HEK293 (cell line): ENCODE measurements around the gene PPARG.

Experiments used
- KLF8 ChIP-seq: fragments of 450-650 bp; formaldehyde crosslinking; IDR thresholded peaks from 2 replicates; pipeline ENCODE4 v1.5.1; 2016; ENCODE audit warnings: missing biosample characterization, missing genetic modification characterization
- SP2 ChIP-seq: fragments of 450-650 bp; formaldehyde crosslinking; IDR thresholded peaks from 2 replicates; pipeline ENCODE4 v1.5.1; 2016; ENCODE audit warnings: missing biosample characterization, missing genetic modification characterization
- ZBTB7A ChIP-seq: fragments of 450-650 bp; formaldehyde crosslinking; IDR thresholded peaks from 2 replicates; pipeline ENCODE4 v1.5.1; 2016; ENCODE audit warnings: low read depth, missing biosample characterization, missing genetic modification characterization
- ZNF121 ChIP-seq: fragments of 450-650 bp; formaldehyde crosslinking; IDR thresholded peaks from 2 replicates; pipeline ENCODE4 v1.5.1; 2016; ENCODE audit warnings: missing biosample characterization, missing genetic modification characterization
- ZNF138 ChIP-seq: fragments of 450-650 bp; formaldehyde crosslinking; IDR thresholded peaks from 2 replicates; pipeline ENCODE4 v1.5.1; 2016; ENCODE audit warnings: missing biosample characterization, missing genetic modification characterization, borderline replicate concordance
- ZNF292 ChIP-seq: fragments of 450-650 bp; formaldehyde crosslinking; IDR thresholded peaks from 2 replicates; pipeline ENCODE4 v1.5.1; 2016; ENCODE audit warnings: low read depth, missing biosample characterization, missing genetic modification characterization, borderline replicate concordance
- TF ChIP-seq, protein P1 (sequence below): fragments of 450-650 bp; IDR thresholded peaks from 2 replicates; pipeline ENCODE4 v1.5.1; 2018; ENCODE audit warnings: missing biosample characterization, missing genetic modification characterization
- TF ChIP-seq, protein P2 (sequence below): fragments of 450-650 bp; formaldehyde crosslinking; conservative IDR thresholded peaks from 2 replicates; pipeline ENCODE4 v1.5.1; 2016; ENCODE audit warnings: low read depth, missing biosample characterization, missing genetic modification characterization
- TF ChIP-seq, protein P3 (sequence below): fragments of 450-650 bp; formaldehyde crosslinking; IDR thresholded peaks from 2 replicates; pipeline ENCODE4 v1.5.1; 2016; ENCODE audit warnings: missing biosample characterization, missing genetic modification characterization
- TF ChIP-seq, protein P4 (sequence below): fragments of 450-650 bp; formaldehyde crosslinking; IDR thresholded peaks from 2 replicates; pipeline ENCODE4 v1.5.1; 2016; ENCODE audit warnings: missing biosample characterization, missing genetic modification characterization, borderline replicate concordance
- TF ChIP-seq, protein P5 (sequence below): fragments of 450-650 bp; formaldehyde crosslinking; IDR thresholded peaks from 2 replicates; pipeline ENCODE4 v1.5.1; 2016; ENCODE audit warnings: missing biosample characterization, missing genetic modification characterization
- TF ChIP-seq, protein P6 (sequence below): fragments of 450-650 bp; formaldehyde crosslinking; IDR thresholded peaks from 2 replicates; pipeline ENCODE4 v1.5.1; 2016; ENCODE audit warnings: missing biosample characterization, missing genetic modification characterization
- TF ChIP-seq, protein P7 (sequence below): fragments of 450-650 bp; formaldehyde crosslinking; IDR thresholded peaks from 2 replicates; pipeline ENCODE4 v1.5.1; 2016; ENCODE audit warnings: missing biosample characterization, missing genetic modification characterization, low read depth
- TF ChIP-seq, protein P8 (sequence below): fragments of 450-650 bp; formaldehyde crosslinking; IDR thresholded peaks from 2 replicates; pipeline ENCODE4 v1.5.1; 2016; ENCODE audit warnings: missing biosample characterization, missing genetic modification characterization

DNA sequence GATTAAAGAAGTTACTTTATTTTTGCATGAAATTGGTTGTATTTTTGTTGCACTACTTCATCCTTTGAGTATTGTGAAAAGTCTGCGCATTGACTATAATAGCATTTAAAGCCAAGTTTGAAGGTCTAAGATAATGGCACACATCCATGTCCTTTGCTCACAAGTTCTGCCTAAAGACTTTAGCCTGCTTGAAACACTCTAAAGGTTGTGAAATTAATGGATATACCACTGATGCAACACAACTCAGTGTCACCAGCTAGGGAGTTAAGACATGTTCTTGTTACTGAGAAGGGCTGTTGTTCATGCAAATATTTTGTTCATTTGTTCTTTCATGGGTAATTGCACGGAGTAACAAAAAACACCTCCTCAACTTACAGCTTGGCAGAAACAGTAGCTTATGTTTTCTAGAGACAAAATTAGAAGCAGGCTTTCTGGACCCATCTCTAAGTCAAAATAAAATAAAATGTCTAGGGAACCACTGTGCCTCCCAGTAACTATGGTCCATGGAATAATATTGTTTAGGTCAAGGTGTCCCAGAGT, 83.9 kb downstream of the PPARG start:
- TF ChIP-seq, protein P1, sequence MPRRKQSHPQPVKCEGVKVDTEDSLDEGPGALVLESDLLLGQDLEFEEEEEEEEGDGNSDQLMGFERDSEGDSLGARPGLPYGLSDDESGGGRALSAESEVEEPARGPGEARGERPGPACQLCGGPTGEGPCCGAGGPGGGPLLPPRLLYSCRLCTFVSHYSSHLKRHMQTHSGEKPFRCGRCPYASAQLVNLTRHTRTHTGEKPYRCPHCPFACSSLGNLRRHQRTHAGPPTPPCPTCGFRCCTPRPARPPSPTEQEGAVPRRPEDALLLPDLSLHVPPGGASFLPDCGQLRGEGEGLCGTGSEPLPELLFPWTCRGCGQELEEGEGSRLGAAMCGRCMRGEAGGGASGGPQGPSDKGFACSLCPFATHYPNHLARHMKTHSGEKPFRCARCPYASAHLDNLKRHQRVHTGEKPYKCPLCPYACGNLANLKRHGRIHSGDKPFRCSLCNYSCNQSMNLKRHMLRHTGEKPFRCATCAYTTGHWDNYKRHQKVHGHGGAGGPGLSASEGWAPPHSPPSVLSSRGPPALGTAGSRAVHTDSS (tag by site-specific recombination), result no peak
- TF ChIP-seq, protein P2, sequence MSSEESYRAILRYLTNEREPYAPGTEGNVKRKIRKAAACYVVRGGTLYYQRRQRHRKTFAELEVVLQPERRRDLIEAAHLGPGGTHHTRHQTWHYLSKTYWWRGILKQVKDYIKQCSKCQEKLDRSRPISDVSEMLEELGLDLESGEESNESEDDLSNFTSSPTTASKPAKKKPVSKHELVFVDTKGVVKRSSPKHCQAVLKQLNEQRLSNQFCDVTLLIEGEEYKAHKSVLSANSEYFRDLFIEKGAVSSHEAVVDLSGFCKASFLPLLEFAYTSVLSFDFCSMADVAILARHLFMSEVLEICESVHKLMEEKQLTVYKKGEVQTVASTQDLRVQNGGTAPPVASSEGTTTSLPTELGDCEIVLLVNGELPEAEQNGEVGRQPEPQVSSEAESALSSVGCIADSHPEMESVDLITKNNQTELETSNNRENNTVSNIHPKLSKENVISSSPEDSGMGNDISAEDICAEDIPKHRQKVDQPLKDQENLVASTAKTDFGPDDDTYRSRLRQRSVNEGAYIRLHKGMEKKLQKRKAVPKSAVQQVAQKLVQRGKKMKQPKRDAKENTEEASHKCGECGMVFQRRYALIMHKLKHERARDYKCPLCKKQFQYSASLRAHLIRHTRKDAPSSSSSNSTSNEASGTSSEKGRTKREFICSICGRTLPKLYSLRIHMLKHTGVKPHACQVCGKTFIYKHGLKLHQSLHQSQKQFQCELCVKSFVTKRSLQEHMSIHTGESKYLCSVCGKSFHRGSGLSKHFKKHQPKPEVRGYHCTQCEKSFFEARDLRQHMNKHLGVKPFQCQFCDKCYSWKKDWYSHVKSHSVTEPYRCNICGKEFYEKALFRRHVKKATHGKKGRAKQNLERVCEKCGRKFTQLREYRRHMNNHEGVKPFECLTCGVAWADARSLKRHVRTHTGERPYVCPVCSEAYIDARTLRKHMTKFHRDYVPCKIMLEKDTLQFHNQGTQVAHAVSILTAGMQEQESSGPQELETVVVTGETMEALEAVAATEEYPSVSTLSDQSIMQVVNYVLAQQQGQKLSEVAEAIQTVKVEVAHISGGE (tag by site-specific recombination), result no peak
- TF ChIP-seq, protein P3, sequence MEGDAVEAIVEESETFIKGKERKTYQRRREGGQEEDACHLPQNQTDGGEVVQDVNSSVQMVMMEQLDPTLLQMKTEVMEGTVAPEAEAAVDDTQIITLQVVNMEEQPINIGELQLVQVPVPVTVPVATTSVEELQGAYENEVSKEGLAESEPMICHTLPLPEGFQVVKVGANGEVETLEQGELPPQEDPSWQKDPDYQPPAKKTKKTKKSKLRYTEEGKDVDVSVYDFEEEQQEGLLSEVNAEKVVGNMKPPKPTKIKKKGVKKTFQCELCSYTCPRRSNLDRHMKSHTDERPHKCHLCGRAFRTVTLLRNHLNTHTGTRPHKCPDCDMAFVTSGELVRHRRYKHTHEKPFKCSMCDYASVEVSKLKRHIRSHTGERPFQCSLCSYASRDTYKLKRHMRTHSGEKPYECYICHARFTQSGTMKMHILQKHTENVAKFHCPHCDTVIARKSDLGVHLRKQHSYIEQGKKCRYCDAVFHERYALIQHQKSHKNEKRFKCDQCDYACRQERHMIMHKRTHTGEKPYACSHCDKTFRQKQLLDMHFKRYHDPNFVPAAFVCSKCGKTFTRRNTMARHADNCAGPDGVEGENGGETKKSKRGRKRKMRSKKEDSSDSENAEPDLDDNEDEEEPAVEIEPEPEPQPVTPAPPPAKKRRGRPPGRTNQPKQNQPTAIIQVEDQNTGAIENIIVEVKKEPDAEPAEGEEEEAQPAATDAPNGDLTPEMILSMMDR (tag by site-specific recombination), result no peak
- TF ChIP-seq, protein P4, sequence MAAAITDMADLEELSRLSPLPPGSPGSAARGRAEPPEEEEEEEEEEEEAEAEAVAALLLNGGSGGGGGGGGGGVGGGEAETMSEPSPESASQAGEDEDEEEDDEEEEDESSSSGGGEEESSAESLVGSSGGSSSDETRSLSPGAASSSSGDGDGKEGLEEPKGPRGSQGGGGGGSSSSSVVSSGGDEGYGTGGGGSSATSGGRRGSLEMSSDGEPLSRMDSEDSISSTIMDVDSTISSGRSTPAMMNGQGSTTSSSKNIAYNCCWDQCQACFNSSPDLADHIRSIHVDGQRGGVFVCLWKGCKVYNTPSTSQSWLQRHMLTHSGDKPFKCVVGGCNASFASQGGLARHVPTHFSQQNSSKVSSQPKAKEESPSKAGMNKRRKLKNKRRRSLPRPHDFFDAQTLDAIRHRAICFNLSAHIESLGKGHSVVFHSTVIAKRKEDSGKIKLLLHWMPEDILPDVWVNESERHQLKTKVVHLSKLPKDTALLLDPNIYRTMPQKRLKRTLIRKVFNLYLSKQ, result no peak
- TF ChIP-seq, protein P5, sequence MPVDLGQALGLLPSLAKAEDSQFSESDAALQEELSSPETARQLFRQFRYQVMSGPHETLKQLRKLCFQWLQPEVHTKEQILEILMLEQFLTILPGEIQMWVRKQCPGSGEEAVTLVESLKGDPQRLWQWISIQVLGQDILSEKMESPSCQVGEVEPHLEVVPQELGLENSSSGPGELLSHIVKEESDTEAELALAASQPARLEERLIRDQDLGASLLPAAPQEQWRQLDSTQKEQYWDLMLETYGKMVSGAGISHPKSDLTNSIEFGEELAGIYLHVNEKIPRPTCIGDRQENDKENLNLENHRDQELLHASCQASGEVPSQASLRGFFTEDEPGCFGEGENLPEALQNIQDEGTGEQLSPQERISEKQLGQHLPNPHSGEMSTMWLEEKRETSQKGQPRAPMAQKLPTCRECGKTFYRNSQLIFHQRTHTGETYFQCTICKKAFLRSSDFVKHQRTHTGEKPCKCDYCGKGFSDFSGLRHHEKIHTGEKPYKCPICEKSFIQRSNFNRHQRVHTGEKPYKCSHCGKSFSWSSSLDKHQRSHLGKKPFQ (tag by site-specific recombination), result no peak
- TF ChIP-seq KLF8 (no peak), ZNF292 (tag by site-specific recombination) (no peak), ZNF138 (tag by site-specific recombination) (no peak), ZNF121 (tag by site-specific recombination) (no peak), SP2 (tag by site-specific recombination) (no peak), ZBTB7A (tag by site-specific recombination) (no peak)
- TF ChIP-seq, protein P6, sequence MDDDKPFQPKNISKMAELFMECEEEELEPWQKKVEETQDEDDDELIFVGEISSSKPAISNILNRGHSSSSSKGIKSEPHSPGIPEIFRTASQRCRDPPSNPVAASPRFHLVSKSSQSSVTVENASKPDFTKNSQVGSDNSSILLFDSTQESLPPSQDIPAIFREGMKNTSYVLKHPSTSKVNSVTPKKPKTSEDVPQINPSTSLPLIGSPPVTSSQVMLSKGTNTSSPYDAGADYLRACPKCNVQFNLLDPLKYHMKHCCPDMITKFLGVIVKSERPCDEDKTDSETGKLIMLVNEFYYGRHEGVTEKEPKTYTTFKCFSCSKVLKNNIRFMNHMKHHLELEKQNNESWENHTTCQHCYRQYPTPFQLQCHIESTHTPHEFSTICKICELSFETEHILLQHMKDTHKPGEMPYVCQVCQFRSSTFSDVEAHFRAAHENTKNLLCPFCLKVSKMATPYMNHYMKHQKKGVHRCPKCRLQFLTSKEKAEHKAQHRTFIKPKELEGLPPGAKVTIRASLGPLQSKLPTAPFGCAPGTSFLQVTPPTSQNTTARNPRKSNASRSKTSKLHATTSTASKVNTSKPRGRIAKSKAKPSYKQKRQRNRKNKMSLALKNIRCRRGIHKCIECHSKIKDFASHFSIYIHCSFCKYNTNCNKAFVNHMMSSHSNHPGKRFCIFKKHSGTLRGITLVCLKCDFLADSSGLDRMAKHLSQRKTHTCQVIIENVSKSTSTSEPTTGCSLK, result no peak
- TF ChIP-seq, protein P7, sequence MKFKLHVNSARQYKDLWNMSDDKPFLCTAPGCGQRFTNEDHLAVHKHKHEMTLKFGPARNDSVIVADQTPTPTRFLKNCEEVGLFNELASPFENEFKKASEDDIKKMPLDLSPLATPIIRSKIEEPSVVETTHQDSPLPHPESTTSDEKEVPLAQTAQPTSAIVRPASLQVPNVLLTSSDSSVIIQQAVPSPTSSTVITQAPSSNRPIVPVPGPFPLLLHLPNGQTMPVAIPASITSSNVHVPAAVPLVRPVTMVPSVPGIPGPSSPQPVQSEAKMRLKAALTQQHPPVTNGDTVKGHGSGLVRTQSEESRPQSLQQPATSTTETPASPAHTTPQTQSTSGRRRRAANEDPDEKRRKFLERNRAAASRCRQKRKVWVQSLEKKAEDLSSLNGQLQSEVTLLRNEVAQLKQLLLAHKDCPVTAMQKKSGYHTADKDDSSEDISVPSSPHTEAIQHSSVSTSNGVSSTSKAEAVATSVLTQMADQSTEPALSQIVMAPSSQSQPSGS (tag by site-specific recombination), result no peak
- TF ChIP-seq, protein P8, sequence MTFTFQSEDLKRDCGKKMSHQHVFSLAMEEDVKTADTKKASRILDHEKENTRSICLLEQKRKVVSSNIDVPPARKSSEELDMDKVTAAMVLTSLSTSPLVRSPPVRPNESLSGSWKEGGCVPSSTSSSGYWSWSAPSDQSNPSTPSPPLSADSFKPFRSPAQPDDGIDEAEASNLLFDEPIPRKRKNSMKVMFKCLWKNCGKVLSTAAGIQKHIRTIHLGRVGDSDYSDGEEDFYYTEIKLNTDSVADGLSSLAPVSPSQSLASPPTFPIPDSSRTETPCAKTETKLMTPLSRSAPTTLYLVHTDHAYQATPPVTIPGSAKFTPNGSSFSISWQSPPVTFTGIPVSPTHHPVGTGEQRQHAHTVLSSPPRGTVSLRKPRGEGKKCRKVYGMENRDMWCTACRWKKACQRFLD (tag by site-specific recombination), result no peak
